ENCODE data around the gene AMDHD1.

The AMDHD1 gene

GRCh38 chr12:95995238-95996031, 52.3 kb downstream of the AMDHD1 start:
- Histone ChIP-seq H3K36me3 (ENCODE audit: control insufficient read depth in 2 of 2, insufficient read depth in 2 of 2, low read length in 2 of 2) (no peaks in the 10 kb centered on the region), H3K9me3 (ENCODE audit: control insufficient read depth in 2 of 2, low read length in 2 of 2) (no peaks in the 10 kb centered on the region), H3K9ac (ENCODE audit: low read length in 2 of 2) (no peak overlapping the region), H3K4me3 (ENCODE audit: low read length in 2 of 2) (no peak overlapping the region), H3K27me3 (ENCODE audit: control insufficient read depth in 1 of 2, insufficient read depth in 2 of 2, low read length in 2 of 2) (no peaks in the 10 kb centered on the region), H3K4me1 (ENCODE audit: control insufficient read depth, insufficient read depth, low read length) (no peaks in the 10 kb centered on the region), H3K27ac (ENCODE audit: low read length) (no peak overlapping the region)

- H3K36me3 ChIP-seq (ENCODE audit: control insufficient read depth in 2 of 2, insufficient read depth in 2 of 2, low read length in 2 of 2), result peaks cover 0 to 4% of the 10 kb centered on the region in 2 donors
- H3K4me1 ChIP-seq (ENCODE audit: control insufficient read depth, insufficient read depth, low read length), result no peaks in the 10 kb centered on the region
- H3K4me3 ChIP-seq (ENCODE audit: low read length in 2 of 2), result no peak within 1 kb of the TSS
- H3K9me3 ChIP-seq (ENCODE audit: control insufficient read depth in 2 of 2, low read length in 2 of 2), result no peaks in the 10 kb centered on the region
- H3K27ac ChIP-seq (ENCODE audit: low read length), result no peak within 1 kb of the TSS
- no peak within 1 kb of the TSS for H3K9ac ChIP-seq (ENCODE audit: low read length in 2 of 2)
- H3K27me3 ChIP-seq (ENCODE audit: control insufficient read depth in 1 of 2, insufficient read depth in 2 of 2, low read length in 2 of 2), result no peaks in the 10 kb centered on the region
Observed at GRCh38 chr12:95996034-95996658, 53.0 kb downstream of the AMDHD1 start, which contains the start of gene HAL. HAL (minus strand) TSS chr12:95996344; CDS start chr12:95995910, 434 bp downstream.

GRCh38 chr12:95997276-95997675, 54.1 kb downstream of the AMDHD1 start:
- no peaks in the 10 kb centered on the region for H3K27me3 ChIP-seq (ENCODE audit: control insufficient read depth in 1 of 2, insufficient read depth in 2 of 2, low read length in 2 of 2)
- no peaks in the 10 kb centered on the region for H3K9me3 ChIP-seq (ENCODE audit: control insufficient read depth in 2 of 2, low read length in 2 of 2)
- H3K4me1 ChIP-seq (ENCODE audit: control insufficient read depth, insufficient read depth, low read length), result no peaks in the 10 kb centered on the region
- peaks cover 0 to 6% of the 10 kb centered on the region in 2 donors for H3K36me3 ChIP-seq (ENCODE audit: control insufficient read depth in 2 of 2, insufficient read depth in 2 of 2, low read length in 2 of 2)
- no peak overlapping the region for H3K4me3 ChIP-seq (ENCODE audit: low read length in 2 of 2)
- no peak overlapping the region for H3K9ac ChIP-seq (ENCODE audit: low read length in 2 of 2)
- no peak overlapping the region for H3K27ac ChIP-seq (ENCODE audit: low read length)

GRCh38 chr12:95997911-95998510, 54.9 kb downstream of the AMDHD1 start:
- Histone ChIP-seq H3K9me3 (ENCODE audit: control insufficient read depth in 2 of 2, low read length in 2 of 2) (no peaks in the 10 kb centered on the region), H3K27ac (ENCODE audit: low read length) (no peak overlapping the region), H3K4me1 (ENCODE audit: control insufficient read depth, insufficient read depth, low read length) (no peaks in the 10 kb centered on the region), H3K27me3 (ENCODE audit: control insufficient read depth in 1 of 2, insufficient read depth in 2 of 2, low read length in 2 of 2) (no peaks in the 10 kb centered on the region), H3K9ac (ENCODE audit: low read length in 2 of 2) (no peak overlapping the region), H3K36me3 (ENCODE audit: control insufficient read depth in 2 of 2, insufficient read depth in 2 of 2, low read length in 2 of 2) (peaks cover 0 to 9% of the 10 kb centered on the region in 2 donors), H3K4me3 (ENCODE audit: low read length in 2 of 2) (no peak overlapping the region)

- H3K36me3 ChIP-seq (ENCODE audit: control insufficient read depth in 2 of 2, insufficient read depth in 2 of 2, low read length in 2 of 2), result peaks cover 3 to 11% of the 10 kb centered on the region in 2 donors
- no peak overlapping the region for H3K27ac ChIP-seq (ENCODE audit: low read length)
- H3K4me3 ChIP-seq (ENCODE audit: low read length in 2 of 2), result no peak overlapping the region
- H3K9ac ChIP-seq (ENCODE audit: low read length in 2 of 2), result no peak overlapping the region
- H3K9me3 ChIP-seq (ENCODE audit: control insufficient read depth in 2 of 2, low read length in 2 of 2), result no peaks in the 10 kb centered on the region
- H3K27me3 ChIP-seq (ENCODE audit: control insufficient read depth in 1 of 2, insufficient read depth in 2 of 2, low read length in 2 of 2), result no peaks in the 10 kb centered on the region
- no peaks in the 10 kb centered on the region for H3K4me1 ChIP-seq (ENCODE audit: control insufficient read depth, insufficient read depth, low read length)
Observed at GRCh38 chr12:95998611-95999286, 55.6 kb downstream of the AMDHD1 start.

GRCh38 chr12:95999484-95999883, 56.4 kb downstream of the AMDHD1 start:
- no peaks in the 10 kb centered on the region for H3K4me1 ChIP-seq (ENCODE audit: control insufficient read depth, insufficient read depth, low read length)
- no peak overlapping the region for H3K4me3 ChIP-seq (ENCODE audit: low read length in 2 of 2)
- no peaks in the 10 kb centered on the region for H3K9me3 ChIP-seq (ENCODE audit: control insufficient read depth in 2 of 2, low read length in 2 of 2)
- no peak overlapping the region for H3K9ac ChIP-seq (ENCODE audit: low read length in 2 of 2)
- no peaks in the 10 kb centered on the region for H3K27me3 ChIP-seq (ENCODE audit: control insufficient read depth in 1 of 2, insufficient read depth in 2 of 2, low read length in 2 of 2)
- H3K36me3 ChIP-seq (ENCODE audit: control insufficient read depth in 2 of 2, insufficient read depth in 2 of 2, low read length in 2 of 2), result peaks cover 6 to 14% of the 10 kb centered on the region in 2 donors
- H3K27ac ChIP-seq (ENCODE audit: low read length), result no peak overlapping the region

- Histone ChIP-seq H3K4me1 (ENCODE audit: control insufficient read depth, insufficient read depth, low read length) (no peaks in the 10 kb centered on the region), H3K9ac (ENCODE audit: low read length in 2 of 2) (no peak overlapping the region), H3K36me3 (ENCODE audit: control insufficient read depth in 2 of 2, insufficient read depth in 2 of 2, low read length in 2 of 2) (peaks cover 17 to 25% of the 10 kb centered on the region in 2 donors), H3K9me3 (ENCODE audit: control insufficient read depth in 2 of 2, low read length in 2 of 2) (no peaks in the 10 kb centered on the region), H3K4me3 (ENCODE audit: low read length in 2 of 2) (no peak overlapping the region), H3K27me3 (ENCODE audit: control insufficient read depth in 1 of 2, insufficient read depth in 2 of 2, low read length in 2 of 2) (no peaks in the 10 kb centered on the region), H3K27ac (ENCODE audit: low read length) (no peak overlapping the region)
Observed at GRCh38 chr12:96000858-96001257, 57.7 kb downstream of the AMDHD1 start.

- H3K9me3 ChIP-seq (ENCODE audit: control insufficient read depth in 2 of 2, low read length in 2 of 2), result no peaks in the 10 kb centered on the region
- no peak overlapping the region for H3K4me3 ChIP-seq (ENCODE audit: low read length in 2 of 2)
- peaks cover 45 to 51% of the 10 kb centered on the region in 2 donors for H3K36me3 ChIP-seq (ENCODE audit: control insufficient read depth in 2 of 2, insufficient read depth in 2 of 2, low read length in 2 of 2)
- H3K27me3 ChIP-seq (ENCODE audit: control insufficient read depth in 1 of 2, insufficient read depth in 2 of 2, low read length in 2 of 2), result no peaks in the 10 kb centered on the region
- no peak overlapping the region for H3K9ac ChIP-seq (ENCODE audit: low read length in 2 of 2)
- H3K27ac ChIP-seq (ENCODE audit: low read length), result no peak overlapping the region
- no peaks in the 10 kb centered on the region for H3K4me1 ChIP-seq (ENCODE audit: control insufficient read depth, insufficient read depth, low read length)
Observed at GRCh38 chr12:96006727-96007126, 63.6 kb downstream of the AMDHD1 start.

- H3K4me3 ChIP-seq (ENCODE audit: low read length in 2 of 2), result no peak overlapping the region
- peaks cover 52 to 60% of the 10 kb centered on the region in 2 donors for H3K36me3 ChIP-seq (ENCODE audit: control insufficient read depth in 2 of 2, insufficient read depth in 2 of 2, low read length in 2 of 2)
- no peak overlapping the region for H3K9ac ChIP-seq (ENCODE audit: low read length in 2 of 2)
- no peaks in the 10 kb centered on the region for H3K27me3 ChIP-seq (ENCODE audit: control insufficient read depth in 1 of 2, insufficient read depth in 2 of 2, low read length in 2 of 2)
- H3K27ac ChIP-seq (ENCODE audit: low read length), result no peak overlapping the region
- H3K9me3 ChIP-seq (ENCODE audit: control insufficient read depth in 2 of 2, low read length in 2 of 2), result no peaks in the 10 kb centered on the region
- H3K4me1 ChIP-seq (ENCODE audit: control insufficient read depth, insufficient read depth, low read length), result no peaks in the 10 kb centered on the region
Observed at GRCh38 chr12:96007729-96008128, 64.6 kb downstream of the AMDHD1 start.

- Histone ChIP-seq H3K4me3 (ENCODE audit: low read length in 2 of 2) (no peak overlapping the region), H3K4me1 (ENCODE audit: control insufficient read depth, insufficient read depth, low read length) (peaks cover 4% of the 10 kb centered on the region), H3K9ac (ENCODE audit: low read length in 2 of 2) (no peak overlapping the region), H3K27ac (ENCODE audit: low read length) (no peak overlapping the region), H3K9me3 (ENCODE audit: control insufficient read depth in 2 of 2, low read length in 2 of 2) (no peaks in the 10 kb centered on the region), H3K36me3 (ENCODE audit: control insufficient read depth in 2 of 2, insufficient read depth in 2 of 2, low read length in 2 of 2) (peaks cover 29 to 45% of the 10 kb centered on the region in 2 donors), H3K27me3 (ENCODE audit: control insufficient read depth in 1 of 2, insufficient read depth in 2 of 2, low read length in 2 of 2) (no peaks in the 10 kb centered on the region)
Observed at GRCh38 chr12:96014943-96015599, 71.9 kb downstream of the AMDHD1 start.
